ENCODE results near the gene TH.

GRCh38 chr11:2169626-2170570 lies 1.7 kb downstream of the TH start:
- TF ChIP-seq, protein P1, sequence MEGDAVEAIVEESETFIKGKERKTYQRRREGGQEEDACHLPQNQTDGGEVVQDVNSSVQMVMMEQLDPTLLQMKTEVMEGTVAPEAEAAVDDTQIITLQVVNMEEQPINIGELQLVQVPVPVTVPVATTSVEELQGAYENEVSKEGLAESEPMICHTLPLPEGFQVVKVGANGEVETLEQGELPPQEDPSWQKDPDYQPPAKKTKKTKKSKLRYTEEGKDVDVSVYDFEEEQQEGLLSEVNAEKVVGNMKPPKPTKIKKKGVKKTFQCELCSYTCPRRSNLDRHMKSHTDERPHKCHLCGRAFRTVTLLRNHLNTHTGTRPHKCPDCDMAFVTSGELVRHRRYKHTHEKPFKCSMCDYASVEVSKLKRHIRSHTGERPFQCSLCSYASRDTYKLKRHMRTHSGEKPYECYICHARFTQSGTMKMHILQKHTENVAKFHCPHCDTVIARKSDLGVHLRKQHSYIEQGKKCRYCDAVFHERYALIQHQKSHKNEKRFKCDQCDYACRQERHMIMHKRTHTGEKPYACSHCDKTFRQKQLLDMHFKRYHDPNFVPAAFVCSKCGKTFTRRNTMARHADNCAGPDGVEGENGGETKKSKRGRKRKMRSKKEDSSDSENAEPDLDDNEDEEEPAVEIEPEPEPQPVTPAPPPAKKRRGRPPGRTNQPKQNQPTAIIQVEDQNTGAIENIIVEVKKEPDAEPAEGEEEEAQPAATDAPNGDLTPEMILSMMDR (IDR thresholded peaks at IDR 0.05) = no peak
- TF ChIP-seq POLR2A (IDR thresholded peaks at IDR 0.05) = no peak
